HepG2 (cell line): Measurements from ENCODE around the gene MDFI. TPM values are rescaled to one million over a fixed set of nuclear protein-coding genes. Genes with fewer than 3 reads are reported as not detected.

ENCODE experiments used
- ATAC-seq: fragments of 200-7000 bp; cut with Tn5 transposase; 3 replicates; pipeline ENCODE4 v1.9.1; 2020; ENCODE audit warnings: mild to moderate bottlenecking, moderate library complexity
- BruUV-seq: library from RNA; stranded (reverse); fragments of 400-500 nt; replicated peaks from 2 replicates; lab custom pipeline; 2021; lab: Mats Ljungman, UMichigan
- CTCF ChIA-PET: fragments of 300-600 bp; formaldehyde crosslinking; extraction: SDS; loops from one replicate; lab custom pipeline; 2021; ENCODE audit warnings: low total read pairs, inconsistent platforms, low intra/inter-chr PET ratio; lab: Yijun Ruan, JAX
- POLR2A ChIA-PET: fragments of 350-600 bp; sonication (Branson Sonifier 250); formaldehyde crosslinking; loops from one replicate; lab custom pipeline; 2020; ENCODE audit warnings: antibody characterized with exemption, inconsistent platforms; lab: Yijun Ruan, JAX
- DNase-seq: peaks from one replicate; pipeline ENCODE4 v3.0.0-alpha.2; 2015; ENCODE audit warnings: low spot score
- FAIRE-seq: peaks from 3 replicates; lab custom pipeline; 2011; peaks lifted over from hg19 to GRCh38; lab: Jason Lieb, UNC
- H2AFZ ChIP-seq: one replicate; pipeline ENCODE4 v1.6.1; 2011; ENCODE audit warnings: low read length, inconsistent platforms
- H3K27ac ChIP-seq: fragments of 300-600 bp; 3 replicates; pipeline ENCODE4 v1.8.0; 2011; ENCODE audit warnings: mixed run types, mild to moderate bottlenecking, mixed read lengths, low read length, inconsistent platforms; ENCODE audit not compliant: insufficient read depth; ENCODE audit errors: extremely low read length
- H3K27me3 ChIP-seq, 2 experiments: fragments of 200-600 bp in 1 of 2; 2 replicates in 1 of 2; 3 replicates in 1 of 2; pipeline versions ENCODE4 v1.6.0 to v1.8.0; 2011; ENCODE audit warnings: low read length in 2 of 2, mild to moderate bottlenecking in 2 of 2, moderate library complexity in 2 of 2, inconsistent platforms in 1 of 2; ENCODE audit not compliant: insufficient read depth in 2 of 2, control insufficient read depth in 1 of 2
- H3K36me3 ChIP-seq, 2 experiments: fragments of 200-600 bp in 1 of 2; replicated peaks in 1 of 2; 2 replicates in 1 of 2; 3 replicates in 1 of 2; pipeline versions ENCODE4 v1.5.1 to v1.8.0; 2011; ENCODE audit warnings: low read length in 2 of 2, inconsistent platforms in 1 of 2; ENCODE audit not compliant: insufficient read depth in 2 of 2, control insufficient read depth in 1 of 2
- H3K4me1 ChIP-seq: 2 replicates; pipeline ENCODE4 v1.5.1; 2012; ENCODE audit warnings: low read length, inconsistent platforms; ENCODE audit not compliant: insufficient read depth
- H3K4me2 ChIP-seq: 2 replicates; pipeline ENCODE4 v1.6.0; 2011; ENCODE audit warnings: low read depth, low read length, inconsistent platforms
- H3K4me3 ChIP-seq, 3 experiments: fragments of 200-600 bp in 1 of 3; sonication (generic), shearing (Covaris generic) in 1 of 3; replicated peaks in 1 of 3; 2 replicates each; pipeline ENCODE4 v1.5.1; 2011 to 2016; ENCODE audit warnings: low read length in 3 of 3, inconsistent platforms in 2 of 3, low read depth in 2 of 3, mild to moderate bottlenecking in 2 of 3, control low read depth in 1 of 3, mixed read lengths in 1 of 3; ENCODE audit not compliant: insufficient read depth in 1 of 3
- H3K79me2 ChIP-seq: one replicate; pipeline ENCODE4 v1.6.1; 2011; ENCODE audit warnings: low read length, inconsistent platforms; ENCODE audit not compliant: insufficient read depth
- H3K9ac ChIP-seq: 2 replicates; pipeline ENCODE4 v1.6.0; 2011; ENCODE audit warnings: mild to moderate bottlenecking, low read depth, low read length, inconsistent platforms; ENCODE audit not compliant: insufficient read depth
- H3K9me3 ChIP-seq: 2 replicates; pipeline ENCODE4 v1.5.1; 2012; ENCODE audit warnings: mild to moderate bottlenecking, low read length
- H4K20me1 ChIP-seq: 2 replicates; pipeline ENCODE4 v1.6.0; 2011; ENCODE audit warnings: inconsistent platforms, mild to moderate bottlenecking, low read length, moderate library complexity; ENCODE audit not compliant: insufficient read depth
- ELF4 ChIP-seq: sonication (generic); formaldehyde crosslinking; IDR thresholded peaks from 2 replicates; pipeline ENCODE4 v1.5.0; 2020; ENCODE audit warnings: missing genetic modification reagents, mild to moderate bottlenecking, moderate library complexity, borderline replicate concordance
- YEATS4 ChIP-seq: sonication (generic); formaldehyde crosslinking; IDR thresholded peaks from 2 replicates; pipeline ENCODE4 v1.4.0; 2020; ENCODE audit warnings: missing genetic modification reagents, borderline replicate concordance
- ZNF746 ChIP-seq: sonication (generic); formaldehyde crosslinking; IDR thresholded peaks from 2 replicates; pipeline ENCODE4 v1.8.0; 2022; ENCODE audit warnings: mild to moderate bottlenecking, missing genetic modification reagents
- WGBS: methylation state at CpG from one replicate; pipeline ENCODE4 v1.1.6; 2017; ENCODE audit warnings: low lambda C conversion rate; 5-methylcytosine and 5-hydroxymethylcytosine counted together
- in situ Hi-C: cut with HindIII; loops from 2 replicates; pipeline ENCODE4 v1.10.0; 2017; ENCODE audit warnings: low pct_unique_long_range_greater_than_20kb; ENCODE audit not compliant: extremely low pct_ligation_motif_present
- intact Hi-C: fragments of 100-400 bp; cut with micrococcal nuclease; formaldehyde crosslinking; loops from one replicate; pipeline ENCODE4 v1.10.0; 2022; ENCODE audit not compliant: unreplicated experiment
- polyA plus RNA-seq, 8 experiments: library from polyadenylated mRNA; depleted of rRNA in 3 of 8; stranded (reverse) in 7 of 8; unstranded in 1 of 8; fragments of >200 nt; fragmentation: Illumina TruSeq in 4 of 8; extraction: Trizol in 4 of 8; gene quantifications; 2 replicates each; pipeline versions ENCODE4 v1.2.1 to v1.2.3, GENCODE V29; 2011 to 2016; ENCODE audit warnings: low read depth in 4 of 8, missing spikeins in 1 of 8, mixed read lengths in 1 of 8; ENCODE audit not compliant: insufficient read depth in 1 of 8
- total RNA-seq, 5 experiments: library from RNA; depleted of rRNA; stranded (reverse); fragments of >200 nt; fragmentation: Illumina TruSeq; extraction: Trizol; gene quantifications; 2 replicates each; pipeline ENCODE4 v1.2.3, GENCODE V29; 2016; ENCODE audit warnings: low read depth in 1 of 5
- TF ChIP-seq, protein P1 (sequence below): sonication (generic); formaldehyde crosslinking; IDR thresholded peaks from 2 replicates; pipeline ENCODE4 v1.4.0; 2020; ENCODE audit warnings: mild to moderate bottlenecking, missing genetic modification reagents
- TF ChIP-seq, protein P2 (sequence below): sonication (generic); formaldehyde crosslinking; IDR thresholded peaks from 2 replicates; pipeline ENCODE4 v1.4.0; 2020; ENCODE audit warnings: missing genetic modification reagents, mild to moderate bottlenecking, borderline replicate concordance
- TF ChIP-seq, protein P3 (sequence below): sonication (generic); formaldehyde crosslinking; IDR thresholded peaks from 2 replicates; pipeline ENCODE4 v1.4.0; 2020; ENCODE audit warnings: missing genetic modification reagents; ENCODE audit errors: not compliant biosample characterization
- TF ChIP-seq, protein P4 (sequence below): sonication (generic); formaldehyde crosslinking; conservative IDR thresholded peaks from 2 replicates; pipeline ENCODE4 v1.5.0; 2020; ENCODE audit warnings: missing genetic modification reagents
- TF ChIP-seq, protein P5 (sequence below): sonication (generic); formaldehyde crosslinking; IDR thresholded peaks from 2 replicates; pipeline ENCODE4 v1.5.0; 2020; ENCODE audit warnings: missing genetic modification reagents
- TF ChIP-seq, protein P6 (sequence below): sonication (generic); formaldehyde crosslinking; IDR thresholded peaks from 2 replicates; pipeline ENCODE4 v1.4.0; 2020; ENCODE audit warnings: missing genetic modification reagents

The MDFI gene
- total and polyA plus RNA-seq, 2 of the 13 experiments (the other 11 are each of a cell fraction or from before 2014, with no cell fraction given) = 0.28 TPM; not detected in 1

DNA sequence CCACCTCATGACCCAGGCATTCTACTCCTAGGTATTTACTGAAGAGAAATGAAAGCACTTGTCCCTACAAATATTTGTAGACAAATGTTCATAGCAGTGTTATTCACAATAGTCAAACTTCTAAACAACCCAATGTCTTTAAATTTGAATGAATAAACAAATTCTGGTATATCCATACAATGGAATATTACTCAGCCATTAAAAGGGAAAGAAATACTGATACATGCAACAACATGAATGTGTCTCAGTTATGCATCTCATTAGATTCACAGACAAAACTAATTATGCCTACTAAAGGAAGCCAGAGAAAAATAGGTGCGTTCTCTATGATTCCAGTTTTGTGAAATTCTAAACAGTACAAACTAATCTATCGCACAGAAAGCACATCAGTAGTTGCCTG, 30.7 kb downstream of the MDFI start:
- intact Hi-C loops = no loop called here
- WGBS = 29% methylated on average over 2 of the region's 2 CpGs
- no TSS peak for BruUV-seq
- Histone ChIP-seq H3K27me3 (peaks cover 9 to 42% of the 10 kb centered on the region in 2 experiments; a peak in 4 of 5 replicates), H3K4me2 (no peak overlapping the region), H3K27ac (no peak overlapping the region), H2AFZ (no peak overlapping the region), H3K9me3 (no peaks in the 10 kb centered on the region), H3K9ac (no peak overlapping the region), H3K79me2 (no peaks in the 10 kb centered on the region), H3K4me1 (no peaks in the 10 kb centered on the region), H4K20me1 (no peaks in the 10 kb centered on the region), H3K36me3 (no peaks in the 10 kb centered on the region), H3K4me3 (no peak overlapping the region)
- ChIA-PET POLR2A (no interaction called here), CTCF (no interaction called here)
- ATAC-seq (no peak), FAIRE-seq (no peak), DNase-seq (no peak)
- TF ChIP-seq, protein P1, sequence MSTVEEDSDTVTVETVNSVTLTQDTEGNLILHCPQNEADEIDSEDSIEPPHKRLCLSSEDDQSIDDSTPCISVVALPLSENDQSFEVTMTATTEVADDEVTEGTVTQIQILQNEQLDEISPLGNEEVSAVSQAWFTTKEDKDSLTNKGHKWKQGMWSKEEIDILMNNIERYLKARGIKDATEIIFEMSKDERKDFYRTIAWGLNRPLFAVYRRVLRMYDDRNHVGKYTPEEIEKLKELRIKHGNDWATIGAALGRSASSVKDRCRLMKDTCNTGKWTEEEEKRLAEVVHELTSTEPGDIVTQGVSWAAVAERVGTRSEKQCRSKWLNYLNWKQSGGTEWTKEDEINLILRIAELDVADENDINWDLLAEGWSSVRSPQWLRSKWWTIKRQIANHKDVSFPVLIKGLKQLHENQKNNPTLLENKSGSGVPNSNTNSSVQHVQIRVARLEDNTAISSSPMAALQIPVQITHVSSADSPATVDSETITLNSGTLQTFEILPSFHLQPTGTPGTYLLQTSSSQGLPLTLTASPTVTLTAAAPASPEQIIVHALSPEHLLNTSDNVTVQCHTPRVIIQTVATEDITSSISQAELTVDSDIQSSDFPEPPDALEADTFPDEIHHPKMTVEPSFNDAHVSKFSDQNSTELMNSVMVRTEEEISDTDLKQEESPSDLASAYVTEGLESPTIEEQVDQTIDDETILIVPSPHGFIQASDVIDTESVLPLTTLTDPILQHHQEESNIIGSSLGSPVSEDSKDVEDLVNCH (CRISPR knock-in tag) = no peak
- TF ChIP-seq, protein P2, sequence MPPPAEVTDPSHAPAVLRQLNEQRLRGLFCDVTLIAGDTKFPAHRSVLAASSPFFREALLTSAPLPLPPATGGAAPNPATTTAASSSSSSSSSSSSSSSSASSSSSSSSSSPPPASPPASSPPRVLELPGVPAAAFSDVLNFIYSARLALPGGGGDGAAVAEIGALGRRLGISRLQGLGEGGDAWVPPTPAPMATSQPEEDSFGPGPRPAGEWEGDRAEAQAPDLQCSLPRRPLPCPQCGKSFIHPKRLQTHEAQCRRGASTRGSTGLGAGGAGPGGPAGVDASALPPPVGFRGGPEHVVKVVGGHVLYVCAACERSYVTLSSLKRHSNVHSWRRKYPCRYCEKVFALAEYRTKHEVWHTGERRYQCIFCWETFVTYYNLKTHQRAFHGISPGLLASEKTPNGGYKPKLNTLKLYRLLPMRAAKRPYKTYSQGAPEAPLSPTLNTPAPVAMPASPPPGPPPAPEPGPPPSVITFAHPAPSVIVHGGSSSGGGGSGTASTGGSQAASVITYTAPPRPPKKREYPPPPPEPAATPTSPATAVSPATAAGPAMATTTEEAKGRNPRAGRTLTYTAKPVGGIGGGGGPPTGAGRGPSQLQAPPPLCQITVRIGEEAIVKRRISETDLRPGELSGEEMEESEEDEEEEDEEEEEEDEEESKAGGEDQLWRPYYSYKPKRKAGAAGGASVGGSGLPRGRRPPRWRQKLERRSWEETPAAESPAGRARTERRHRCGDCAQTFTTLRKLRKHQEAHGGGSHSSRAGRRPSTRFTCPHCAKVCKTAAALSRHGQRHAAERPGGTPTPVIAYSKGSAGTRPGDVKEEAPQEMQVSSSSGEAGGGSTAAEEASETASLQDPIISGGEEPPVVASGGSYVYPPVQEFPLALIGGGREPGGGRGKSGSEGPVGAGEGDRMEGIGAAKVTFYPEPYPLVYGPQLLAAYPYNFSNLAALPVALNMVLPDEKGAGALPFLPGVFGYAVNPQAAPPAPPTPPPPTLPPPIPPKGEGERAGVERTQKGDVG (CRISPR knock-in tag) = no peak
- TF ChIP-seq, protein P3, sequence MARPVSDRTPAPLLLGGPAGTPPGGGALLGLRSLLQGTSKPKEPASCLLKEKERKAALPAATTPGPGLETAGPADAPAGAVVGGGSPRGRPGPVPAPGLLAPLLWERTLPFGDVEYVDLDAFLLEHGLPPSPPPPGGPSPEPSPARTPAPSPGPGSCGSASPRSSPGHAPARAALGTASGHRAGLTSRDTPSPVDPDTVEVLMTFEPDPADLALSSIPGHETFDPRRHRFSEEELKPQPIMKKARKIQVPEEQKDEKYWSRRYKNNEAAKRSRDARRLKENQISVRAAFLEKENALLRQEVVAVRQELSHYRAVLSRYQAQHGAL = no peak
- TF ChIP-seq, protein P4, sequence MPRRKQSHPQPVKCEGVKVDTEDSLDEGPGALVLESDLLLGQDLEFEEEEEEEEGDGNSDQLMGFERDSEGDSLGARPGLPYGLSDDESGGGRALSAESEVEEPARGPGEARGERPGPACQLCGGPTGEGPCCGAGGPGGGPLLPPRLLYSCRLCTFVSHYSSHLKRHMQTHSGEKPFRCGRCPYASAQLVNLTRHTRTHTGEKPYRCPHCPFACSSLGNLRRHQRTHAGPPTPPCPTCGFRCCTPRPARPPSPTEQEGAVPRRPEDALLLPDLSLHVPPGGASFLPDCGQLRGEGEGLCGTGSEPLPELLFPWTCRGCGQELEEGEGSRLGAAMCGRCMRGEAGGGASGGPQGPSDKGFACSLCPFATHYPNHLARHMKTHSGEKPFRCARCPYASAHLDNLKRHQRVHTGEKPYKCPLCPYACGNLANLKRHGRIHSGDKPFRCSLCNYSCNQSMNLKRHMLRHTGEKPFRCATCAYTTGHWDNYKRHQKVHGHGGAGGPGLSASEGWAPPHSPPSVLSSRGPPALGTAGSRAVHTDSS (CRISPR knock-in tag) = no peak
- no peak for TF ChIP-seq YEATS4
- TF ChIP-seq, protein P5, sequence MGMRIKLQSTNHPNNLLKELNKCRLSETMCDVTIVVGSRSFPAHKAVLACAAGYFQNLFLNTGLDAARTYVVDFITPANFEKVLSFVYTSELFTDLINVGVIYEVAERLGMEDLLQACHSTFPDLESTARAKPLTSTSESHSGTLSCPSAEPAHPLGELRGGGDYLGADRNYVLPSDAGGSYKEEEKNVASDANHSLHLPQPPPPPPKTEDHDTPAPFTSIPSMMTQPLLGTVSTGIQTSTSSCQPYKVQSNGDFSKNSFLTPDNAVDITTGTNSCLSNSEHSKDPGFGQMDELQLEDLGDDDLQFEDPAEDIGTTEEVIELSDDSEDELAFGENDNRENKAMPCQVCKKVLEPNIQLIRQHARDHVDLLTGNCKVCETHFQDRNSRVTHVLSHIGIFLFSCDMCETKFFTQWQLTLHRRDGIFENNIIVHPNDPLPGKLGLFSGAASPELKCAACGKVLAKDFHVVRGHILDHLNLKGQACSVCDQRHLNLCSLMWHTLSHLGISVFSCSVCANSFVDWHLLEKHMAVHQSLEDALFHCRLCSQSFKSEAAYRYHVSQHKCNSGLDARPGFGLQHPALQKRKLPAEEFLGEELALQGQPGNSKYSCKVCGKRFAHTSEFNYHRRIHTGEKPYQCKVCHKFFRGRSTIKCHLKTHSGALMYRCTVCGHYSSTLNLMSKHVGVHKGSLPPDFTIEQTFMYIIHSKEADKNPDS (CRISPR knock-in tag) = no peak
- TF ChIP-seq, protein P6, sequence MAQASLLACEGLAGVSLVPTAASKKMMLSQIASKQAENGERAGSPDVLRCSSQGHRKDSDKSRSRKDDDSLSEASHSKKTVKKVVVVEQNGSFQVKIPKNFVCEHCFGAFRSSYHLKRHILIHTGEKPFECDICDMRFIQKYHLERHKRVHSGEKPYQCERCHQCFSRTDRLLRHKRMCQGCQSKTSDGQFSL (CRISPR knock-in tag) = no peak
- no peak for TF ChIP-seq ELF4 (CRISPR knock-in tag)
- TF ChIP-seq ZNF746 (CRISPR knock-in tag) = no peak
- in situ Hi-C loops = no loop called here
